ENCODE measurements around the gene CFAP68.

CFAP68 gene, protein sequence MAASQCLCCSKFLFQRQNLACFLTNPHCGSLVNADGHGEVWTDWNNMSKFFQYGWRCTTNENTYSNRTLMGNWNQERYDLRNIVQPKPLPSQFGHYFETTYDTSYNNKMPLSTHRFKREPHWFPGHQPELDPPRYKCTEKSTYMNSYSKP

DNA sequence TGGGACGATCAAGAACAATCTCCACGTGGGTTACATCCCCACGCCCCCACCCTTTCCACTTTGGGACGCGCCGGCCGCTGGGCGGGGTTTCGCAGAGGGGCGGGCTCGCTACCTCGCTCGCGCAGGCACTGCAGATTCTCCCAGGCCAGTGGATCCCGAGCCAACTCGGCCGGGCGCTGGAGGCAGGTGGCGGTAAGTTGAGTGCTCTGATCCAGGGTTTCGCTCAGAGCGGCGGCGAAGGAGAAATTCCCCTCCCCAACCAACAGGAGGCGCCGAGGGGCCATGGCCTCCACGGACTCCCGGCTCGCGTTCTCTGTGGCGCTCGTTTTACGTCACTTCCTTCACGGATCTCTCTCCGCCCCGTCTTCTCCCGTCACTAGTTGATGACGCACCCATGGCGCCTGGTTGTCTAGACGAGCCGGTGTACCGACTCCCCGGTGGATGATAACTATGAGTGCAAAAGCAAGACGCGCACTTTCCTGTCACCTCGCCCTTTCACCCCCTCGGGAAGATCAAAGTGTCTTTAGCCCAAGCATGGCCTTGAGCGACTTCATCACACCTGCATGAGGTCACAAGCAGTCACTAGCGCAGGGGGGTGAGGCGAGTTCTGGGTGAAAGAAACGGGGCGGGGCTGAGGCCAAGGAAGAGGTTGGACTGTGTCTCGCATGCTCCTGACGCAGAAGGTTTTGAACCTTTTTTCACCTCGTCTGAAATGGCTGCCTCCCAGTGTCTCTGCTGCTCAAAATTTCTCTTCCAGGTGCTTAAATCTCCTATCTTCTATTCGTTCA is at the start of gene CFAP68, which contains the start of gene FDXACB1:
Gene CFAP68 (plus strand): TSS at position 693 of the 788 bp plus-strand sequence. CDS start 20 bp downstream, at position 713.
Gene FDXACB1 (minus strand): TSS at position 317 of the 788 bp plus-strand sequence. CDS start 33 bp downstream, at position 284.
- peak; percentile 78 to 98 (median 95) for DNase-seq

DNA sequence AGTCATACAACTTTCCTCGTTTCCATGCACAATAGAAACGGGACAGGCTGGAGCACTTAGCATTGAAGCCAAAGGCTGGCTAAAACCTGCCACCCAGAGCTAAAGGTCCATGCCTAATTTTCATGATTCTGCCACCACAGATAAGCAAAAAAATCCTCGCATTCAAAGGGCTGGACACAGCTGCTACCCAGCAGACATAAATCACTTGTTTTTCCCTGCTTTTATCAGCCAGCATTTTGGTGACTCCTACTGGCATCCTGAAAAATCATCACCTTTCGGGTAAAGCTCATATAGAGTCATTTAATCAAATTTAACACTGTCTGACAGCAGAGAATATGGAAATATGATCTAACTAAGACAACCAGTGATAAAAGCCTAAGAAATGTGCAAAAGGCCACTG is 45.8 kb upstream of the CFAP68 start:
- no peak for DNase-seq

DNA sequence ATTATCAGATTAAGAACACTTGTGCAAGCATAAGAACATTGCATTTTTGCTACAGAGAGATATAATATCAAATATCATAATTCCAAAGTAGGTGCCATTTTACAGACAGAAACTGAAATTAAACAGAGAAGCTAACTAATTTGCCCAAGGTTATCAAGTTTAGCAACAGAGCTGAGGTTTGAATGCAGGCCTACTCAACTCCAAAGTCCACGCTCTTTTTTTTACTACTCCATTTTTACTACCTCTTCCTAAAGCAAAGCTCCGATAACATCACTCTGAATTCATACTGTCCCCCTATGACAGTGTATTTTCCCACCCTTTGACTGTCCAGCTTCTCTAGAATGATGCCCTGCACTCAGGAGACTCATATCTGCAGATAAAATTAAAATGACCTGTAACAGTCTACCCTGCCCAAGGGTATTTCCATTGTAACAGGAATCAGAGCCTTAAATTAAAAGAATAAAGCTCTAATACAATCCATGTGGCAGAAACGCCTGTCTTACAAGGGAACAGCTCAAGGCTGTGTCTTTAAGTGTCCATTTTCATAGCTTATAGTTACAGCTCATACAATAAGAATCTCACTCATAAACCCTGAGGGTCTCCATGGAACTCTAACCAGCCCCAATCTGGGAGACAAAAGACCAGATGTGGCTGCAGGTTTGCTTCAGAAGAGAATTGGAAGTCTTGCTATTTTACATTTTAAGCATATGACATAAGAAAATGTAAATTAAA is 44.7 kb upstream of the CFAP68 start:
- no peak for DNase-seq

DNA sequence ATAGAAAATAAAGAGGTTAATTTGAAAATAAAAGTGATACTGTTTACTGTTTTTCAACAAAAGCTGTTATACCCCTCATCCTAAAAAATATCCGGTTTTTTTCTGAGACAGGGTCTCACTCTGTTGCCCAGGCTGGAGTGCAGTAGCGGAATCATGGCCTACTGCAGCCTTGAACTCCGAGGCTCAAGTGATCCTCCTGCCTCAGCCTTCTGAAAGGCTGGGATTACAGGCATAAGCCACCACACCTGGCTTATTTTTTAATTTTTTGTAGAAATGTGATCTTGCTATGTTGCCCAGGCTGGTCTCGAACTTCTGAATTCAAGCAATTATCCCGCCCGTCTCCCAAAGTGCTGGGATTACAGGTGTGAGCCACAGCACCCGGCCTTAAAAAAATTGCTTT is 43.7 kb upstream of the CFAP68 start:
- no peak for DNase-seq

DNA sequence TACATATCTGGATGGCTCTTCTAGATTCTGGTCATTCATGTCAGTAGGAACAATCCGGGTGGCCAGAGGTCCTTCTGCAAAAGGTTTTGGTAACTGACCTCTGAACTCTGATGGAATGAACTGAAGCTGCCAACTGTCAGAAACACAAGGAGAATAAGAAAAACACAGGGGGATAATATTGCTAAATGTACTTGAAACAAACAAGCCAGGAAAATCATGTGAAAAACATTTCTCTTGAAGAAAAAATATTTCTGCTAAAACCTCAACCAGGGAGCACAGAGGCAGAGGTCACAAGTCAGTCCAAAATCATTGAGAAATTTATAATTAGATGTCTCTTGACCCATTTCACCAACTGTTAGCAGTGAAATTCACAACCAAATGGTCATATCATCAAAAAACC is 43.2 kb upstream of the CFAP68 start:
- no peak for DNase-seq

DNA sequence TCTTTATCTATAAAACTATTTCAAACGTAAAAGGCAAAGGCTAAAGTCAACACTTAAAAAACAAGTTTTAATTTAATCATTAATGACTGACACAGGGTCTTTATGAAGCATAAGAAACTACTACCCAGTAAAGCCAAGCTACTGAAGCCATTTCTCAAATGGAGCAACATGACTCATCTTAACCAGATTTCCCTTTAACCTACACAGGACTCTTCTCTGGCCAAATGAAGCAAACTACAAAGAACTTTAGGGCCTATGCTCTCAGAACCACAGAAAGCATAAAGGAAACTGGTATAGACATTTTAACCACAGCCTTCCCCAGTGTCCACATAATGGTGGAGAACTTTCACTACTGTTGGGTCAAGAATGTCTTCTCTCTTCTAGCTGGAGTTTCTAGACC is 42.6 kb upstream of the CFAP68 start:
- no peak for DNase-seq

DNA sequence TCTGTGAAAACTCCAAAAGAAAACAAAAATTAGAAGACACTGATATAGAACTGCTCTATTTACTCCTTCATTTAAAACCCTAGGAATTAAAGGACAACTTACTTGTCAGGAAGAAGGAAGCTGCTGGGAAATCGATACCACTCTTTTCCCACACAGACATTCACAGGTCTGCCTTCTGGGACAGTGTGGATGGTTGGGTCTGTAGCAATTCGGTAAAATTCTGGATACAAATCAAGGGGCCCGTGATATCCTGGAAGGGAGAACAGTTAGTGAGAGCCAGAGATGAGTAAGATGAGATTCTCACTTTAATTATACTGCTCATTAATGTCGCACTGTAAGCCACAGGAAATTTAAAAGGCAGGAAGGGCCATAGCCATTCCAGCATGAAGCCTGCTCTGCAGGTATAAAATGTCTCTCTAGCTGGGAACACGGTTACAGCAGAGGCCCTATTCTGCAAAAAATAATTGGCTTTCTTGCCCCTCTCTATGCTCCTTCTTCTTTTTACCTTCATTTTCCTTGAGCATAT is 41.9 kb upstream of the CFAP68 start:
- DNase-seq, result no peak

DNA sequence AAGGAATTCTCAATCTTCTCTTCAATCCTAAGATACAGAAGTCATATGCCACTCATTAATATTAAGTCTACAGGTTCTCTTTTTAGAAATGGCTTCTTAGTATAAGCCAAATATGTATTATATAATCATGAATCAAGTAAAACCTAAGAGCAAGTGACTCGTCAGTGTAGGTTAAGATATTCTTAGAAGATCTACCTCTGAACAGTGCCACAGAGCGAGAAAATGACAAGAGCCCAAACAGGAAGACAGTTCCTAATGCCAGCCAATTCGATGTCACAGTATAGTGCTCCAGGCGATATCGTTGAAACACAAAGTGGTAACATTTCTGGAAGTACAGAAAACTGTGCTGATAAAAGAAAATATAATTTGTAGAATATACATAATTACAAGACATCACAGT is 41.3 kb upstream of the CFAP68 start:
- DNase-seq, result no peak

DNA sequence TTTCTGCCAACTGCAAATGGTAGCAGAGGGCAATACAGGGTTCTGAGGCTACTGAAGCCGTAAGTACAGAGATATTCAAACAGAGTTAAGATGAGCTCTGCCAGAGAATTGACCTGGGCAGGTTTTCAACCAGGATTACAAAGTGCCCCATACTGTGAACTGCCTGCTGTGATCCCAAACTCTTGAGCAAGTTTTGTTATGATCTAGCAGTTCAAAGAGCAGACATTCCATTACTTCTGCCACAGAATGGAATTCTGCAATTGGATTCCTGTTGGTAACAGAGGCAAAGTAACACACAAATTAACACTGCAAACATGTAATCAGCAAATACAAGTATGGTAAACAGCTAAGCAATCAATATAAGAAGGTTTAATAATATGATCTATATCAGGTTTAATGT is 39.2 kb upstream of the CFAP68 start:
- no peak for DNase-seq

DNA sequence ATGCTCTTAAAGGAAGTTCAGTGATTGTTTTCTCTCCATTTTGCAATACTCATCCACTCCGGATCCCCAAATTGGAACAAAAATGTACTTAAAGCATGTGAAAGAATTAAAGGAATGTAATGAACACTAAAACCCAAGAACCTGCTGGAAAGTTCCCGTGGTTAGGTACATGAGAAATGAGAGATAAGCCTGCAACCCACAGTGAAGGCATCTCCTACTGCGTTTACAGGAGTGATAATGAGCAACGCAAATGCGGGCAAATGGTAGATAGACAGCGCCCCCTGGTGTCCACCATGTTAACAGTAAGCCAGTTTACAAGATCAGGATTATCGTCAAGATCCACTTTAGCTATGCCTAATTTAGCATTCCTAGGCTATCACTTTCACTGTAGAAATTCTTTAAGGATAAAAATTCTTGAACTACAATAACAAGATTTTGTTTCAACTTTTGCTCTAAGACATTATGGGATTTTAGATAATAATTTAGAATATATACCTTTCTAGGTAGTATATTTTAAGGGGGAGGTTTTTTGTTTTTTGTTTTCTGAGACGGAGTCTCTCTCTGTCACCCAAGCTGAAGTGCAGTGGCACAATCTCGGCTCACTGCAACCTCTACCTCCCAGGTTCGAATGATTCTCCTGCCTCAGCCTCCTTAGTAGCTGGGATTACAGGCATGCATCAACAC is 37.8 kb upstream of the CFAP68 start:
- DNase-seq, result peak in 55 of 58 donors; percentile 15 to 97 (median 69)

DNA sequence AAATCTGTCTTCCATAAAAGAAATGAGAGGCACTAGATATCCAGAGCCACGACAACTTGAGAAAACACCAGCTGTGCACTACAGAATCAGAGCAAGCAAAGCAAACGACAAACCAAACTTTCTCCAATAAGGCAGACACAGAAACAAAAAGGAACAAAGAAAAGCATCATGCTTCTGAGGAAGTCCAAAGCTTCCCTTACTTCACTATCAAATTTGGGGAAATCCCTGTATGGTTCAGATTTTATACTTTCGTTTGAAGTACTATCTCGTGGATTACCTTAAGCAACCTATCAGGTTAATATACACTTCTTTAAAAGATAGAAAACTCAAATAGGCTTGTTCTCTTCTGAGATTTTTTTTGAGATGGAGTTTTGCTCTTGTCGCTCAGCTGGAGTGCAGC is 35.7 kb upstream of the CFAP68 start:
- peak in 1 of 58 donors; percentile 9 for DNase-seq

DNA sequence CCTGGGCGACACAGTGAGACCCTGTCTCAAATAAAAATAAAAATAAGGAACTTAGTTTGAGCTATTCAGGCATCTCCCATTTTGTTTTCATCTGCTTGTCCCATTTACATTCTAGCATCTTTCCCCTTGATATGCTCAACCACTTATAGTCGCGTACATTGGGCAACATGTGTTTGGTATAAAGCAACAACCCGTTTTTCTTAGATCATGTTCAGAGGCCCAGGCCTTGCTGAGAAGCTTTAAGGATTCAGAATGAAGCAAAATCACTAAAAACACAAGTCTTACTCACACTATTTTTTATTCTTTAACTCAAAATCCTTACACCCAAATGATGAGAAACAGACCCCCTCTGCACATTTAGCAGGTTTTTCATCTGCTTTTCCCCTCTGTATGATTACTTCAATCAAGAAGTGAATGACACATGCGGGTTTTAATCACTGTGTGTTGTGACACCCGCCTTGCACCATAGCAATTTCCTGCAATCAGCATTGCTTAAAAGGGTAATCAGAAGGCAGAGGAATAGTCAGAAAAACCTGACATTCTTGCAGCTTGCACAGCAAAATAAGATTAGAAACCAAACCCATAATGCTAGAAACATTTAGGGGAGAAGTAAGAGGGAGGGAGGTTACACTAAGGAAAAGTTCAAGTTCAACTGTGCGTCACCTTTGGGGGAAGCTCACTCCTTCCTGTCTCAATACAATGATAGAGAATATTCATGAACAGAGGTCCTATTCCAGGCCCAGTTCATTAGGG is 33.9 kb upstream of the CFAP68 start:
- DNase-seq, result no peak

DNA sequence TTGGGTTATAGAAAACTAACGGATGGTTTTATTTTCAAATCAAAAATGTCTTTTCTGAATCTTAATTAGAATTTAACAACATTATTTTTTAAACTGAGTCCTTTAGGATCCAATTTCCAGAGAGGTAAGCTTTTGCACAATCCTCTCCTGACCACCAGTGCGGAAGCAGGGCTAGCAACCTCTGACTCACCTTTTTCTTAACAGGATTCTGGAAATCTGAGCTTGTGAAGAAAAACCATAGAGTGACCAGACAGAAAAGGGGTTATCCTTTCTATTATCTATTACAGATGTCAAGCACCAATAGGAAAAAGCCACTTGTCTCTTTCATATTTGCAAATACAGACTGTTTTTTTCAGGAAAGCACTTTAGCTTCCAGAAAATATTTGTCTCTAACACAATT is 33.3 kb upstream of the CFAP68 start:
- DNase-seq, result no peak

DNA sequence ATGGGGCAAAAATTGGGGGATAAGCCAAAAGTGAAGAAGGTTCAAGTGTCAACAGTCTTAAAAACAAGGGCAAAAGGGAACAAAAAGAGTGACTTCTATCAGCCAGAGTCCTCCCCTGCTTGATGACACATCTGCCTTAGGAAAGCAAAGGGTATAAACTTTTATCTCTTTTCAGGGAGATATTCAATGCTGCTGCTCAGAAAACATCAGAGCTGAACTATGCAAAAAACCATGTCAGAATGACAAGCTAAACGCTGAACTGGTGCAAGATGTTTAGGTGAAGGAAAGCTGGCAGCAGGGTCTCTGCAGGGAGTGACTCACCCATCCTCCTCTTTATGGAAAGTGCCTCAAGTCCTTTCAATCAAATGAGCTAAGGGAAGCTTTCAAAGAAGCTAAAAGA is 32.7 kb upstream of the CFAP68 start:
- no peak for DNase-seq

DNA sequence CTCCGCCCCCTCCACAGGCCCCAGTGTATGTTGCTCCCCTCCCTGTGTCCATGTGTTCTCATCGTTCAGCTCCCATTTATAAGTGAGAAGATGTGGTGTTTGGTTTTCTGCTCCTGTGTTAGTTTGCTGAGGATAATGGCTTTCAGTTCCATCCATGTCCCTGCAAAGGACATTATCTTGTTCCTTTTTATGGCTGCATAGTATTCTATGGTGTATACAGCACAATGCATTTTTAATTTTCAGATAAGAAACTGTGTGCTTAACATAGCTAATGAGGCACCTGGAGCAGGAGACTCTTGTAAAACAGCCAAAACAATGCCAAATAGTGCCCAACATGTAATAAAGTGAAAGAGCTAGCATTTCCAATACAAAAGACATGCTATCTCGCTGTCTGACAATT is 29.7 kb upstream of the CFAP68 start:
- no peak for DNase-seq

DNA sequence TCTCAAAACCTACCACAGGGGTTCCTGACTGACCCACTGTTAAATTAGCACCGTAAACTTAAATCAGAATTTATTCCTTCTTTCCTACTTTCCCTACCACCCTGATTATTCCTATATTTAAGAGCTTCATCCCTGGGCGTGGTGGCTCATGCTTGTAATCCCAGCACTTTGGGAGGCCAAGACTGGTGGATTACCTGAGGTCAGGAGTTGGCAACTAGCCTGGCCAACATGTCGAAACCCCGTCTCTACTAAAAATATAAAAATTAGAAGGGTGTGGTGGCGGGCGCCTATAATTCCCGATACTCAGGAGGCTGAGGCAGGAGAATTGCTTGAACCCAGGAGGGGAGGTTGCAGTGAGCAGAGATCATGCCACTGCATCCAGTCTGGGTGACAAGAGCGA is 28.3 kb upstream of the CFAP68 start:
- DNase-seq, result no peak

DNA sequence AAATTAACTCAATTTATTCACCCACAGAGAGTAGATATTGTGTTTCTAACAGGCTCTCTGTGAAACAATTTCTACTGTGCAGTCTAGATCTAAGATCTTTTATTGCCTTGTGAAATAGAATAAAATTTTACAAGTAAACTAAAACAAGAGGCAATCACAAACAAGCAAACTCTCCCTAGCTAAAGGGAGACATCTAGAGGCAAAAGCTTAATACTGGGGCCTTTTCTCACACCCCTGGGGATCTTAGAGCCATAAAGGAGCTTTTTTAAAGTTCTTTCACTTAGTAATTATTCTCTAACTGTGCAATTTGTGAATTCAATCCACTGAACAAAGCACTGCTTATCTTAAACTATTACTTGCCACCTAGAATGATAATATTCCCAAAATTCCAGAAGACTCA is 27.7 kb upstream of the CFAP68 start:
- DNase-seq, result no peak

DNA sequence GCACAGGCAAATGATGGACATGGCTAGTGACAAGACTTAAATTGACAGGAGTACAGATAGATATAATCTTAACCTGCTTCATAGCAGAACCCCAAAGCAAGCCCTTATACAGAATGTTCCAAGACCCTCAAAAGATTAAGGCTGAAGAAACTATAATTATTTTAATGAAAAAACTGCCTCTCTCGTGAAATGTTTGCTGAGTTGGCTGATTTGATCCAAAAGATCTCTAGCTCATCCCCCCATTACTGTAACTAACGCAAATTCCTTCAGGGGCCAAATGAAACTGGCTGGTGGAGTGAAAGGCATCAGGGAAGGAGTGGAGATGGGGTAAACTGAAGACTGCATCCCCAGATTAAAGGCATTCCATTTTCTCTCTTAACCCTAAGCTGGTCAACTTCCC is 27.2 kb upstream of the CFAP68 start:
- DNase-seq, result no peak

DNA sequence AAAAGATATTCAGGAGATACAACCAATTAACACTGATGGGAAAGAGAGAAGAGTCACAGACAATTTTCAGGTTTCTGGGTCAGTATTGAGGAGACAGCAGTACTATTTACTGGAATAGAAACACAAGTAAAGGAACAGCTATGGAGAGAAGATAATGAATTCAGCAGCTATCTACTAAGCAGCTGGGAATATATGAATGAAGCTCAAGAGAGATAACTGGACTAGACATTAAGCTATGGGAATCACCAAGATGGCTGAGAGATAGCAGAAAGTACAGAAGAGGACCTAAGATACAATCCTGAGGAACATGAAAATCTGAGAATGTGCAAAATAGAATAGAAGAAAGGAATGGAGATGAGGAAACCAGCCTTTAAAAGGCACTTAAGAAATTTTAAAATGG is 23.8 kb upstream of the CFAP68 start:
- no peak for DNase-seq

DNA sequence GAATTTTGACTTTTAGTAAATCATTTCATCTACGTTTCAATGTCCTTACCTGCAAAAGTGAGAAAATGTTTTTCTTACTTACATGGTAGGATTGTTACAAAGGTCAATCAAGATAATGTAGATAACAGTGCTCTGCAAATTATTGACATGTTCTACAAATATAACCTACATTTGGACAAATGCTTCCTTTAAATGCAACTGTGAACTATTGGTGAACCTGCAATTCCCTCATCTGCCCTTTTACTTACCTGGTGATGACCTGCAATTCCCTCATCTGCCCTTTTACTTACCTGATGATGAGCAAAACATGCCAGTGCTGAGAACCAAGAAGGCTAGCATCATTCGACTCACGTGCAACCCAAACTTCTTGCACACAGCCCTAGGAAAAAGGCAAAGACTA is 19.1 kb upstream of the CFAP68 start:
- DNase-seq, result no peak

DNA sequence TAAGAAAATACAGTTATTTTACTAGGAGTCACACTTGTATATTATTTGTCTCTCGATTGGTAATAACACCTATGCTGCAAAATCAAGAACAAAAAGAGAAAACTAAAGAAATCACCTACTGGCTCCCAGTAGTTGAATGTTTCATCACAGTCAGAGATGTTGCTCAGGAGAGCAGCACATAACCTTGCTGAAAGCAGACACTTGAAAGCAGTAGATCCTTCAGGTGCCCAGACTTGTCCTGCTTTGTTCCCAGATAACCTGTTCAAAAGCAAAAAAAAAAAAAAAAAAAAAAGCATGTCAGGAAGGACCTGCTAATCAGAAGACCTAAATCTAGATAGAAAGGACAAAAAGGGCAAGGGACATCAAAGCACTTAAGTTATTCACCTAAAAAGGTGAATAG is 9.2 kb upstream of the CFAP68 start:
- no peak for DNase-seq
